HepG2 (cell line): ENCODE data around the gene GUK1. TPM values are rescaled to one million over a fixed set of nuclear protein-coding genes. Genes with fewer than 3 reads are reported as not detected.

ENCODE experiments used
- FUBP1 ChIP-seq: sonication (generic); formaldehyde crosslinking; IDR thresholded peaks from 2 replicates; pipeline ENCODE4 v1.5.1; 2020; ENCODE audit warnings: missing genetic modification reagents, mild to moderate bottlenecking, borderline replicate concordance
- HES4 ChIP-seq: sonication (generic); formaldehyde crosslinking; IDR thresholded peaks from 2 replicates; pipeline ENCODE4 v1.9.0; 2021; ENCODE audit warnings: mild to moderate bottlenecking, missing genetic modification reagents, borderline replicate concordance
- HNRNPL ChIP-seq: fragments of 200-400 bp; formaldehyde crosslinking; IDR thresholded peaks from 2 replicates; pipeline ENCODE4 v1.6.1; 2017; ENCODE audit warnings: mild to moderate bottlenecking, low read depth, low read length
- MATR3 ChIP-seq: sonication (generic); formaldehyde crosslinking; IDR thresholded peaks from 2 replicates; pipeline ENCODE4 v1.4.0; 2020; ENCODE audit warnings: missing genetic modification reagents
- ZBTB7B ChIP-seq: sonication (generic); formaldehyde crosslinking; IDR thresholded peaks from 2 replicates; pipeline ENCODE4 v1.4.0; 2020; ENCODE audit warnings: missing genetic modification reagents
- ZNF20 ChIP-seq: sonication (generic); formaldehyde crosslinking; IDR thresholded peaks from 2 replicates; pipeline ENCODE4 v1.4.0; 2020; ENCODE audit warnings: mild to moderate bottlenecking, moderate library complexity, missing genetic modification reagents
- ZNF558 ChIP-seq: sonication (generic); formaldehyde crosslinking; IDR thresholded peaks from 2 replicates; pipeline ENCODE4 v1.9.0; 2022; ENCODE audit warnings: mild to moderate bottlenecking, missing genetic modification reagents, borderline replicate concordance
- ZNF567 ChIP-seq: sonication (generic); formaldehyde crosslinking; IDR thresholded peaks from 2 replicates; pipeline ENCODE4 v1.8.1; 2023; ENCODE audit warnings: mild to moderate bottlenecking, missing genetic modification reagents, borderline replicate concordance
- ZNF644 ChIP-seq: IDR thresholded peaks from 2 replicates; pipeline ENCODE4 v1.6.1; 2016; ENCODE audit warnings: low read depth
- ZNF891 ChIP-seq: sonication (generic); formaldehyde crosslinking; IDR thresholded peaks from 2 replicates; pipeline ENCODE4 v1.5.0; 2020; ENCODE audit warnings: mild to moderate bottlenecking, missing genetic modification reagents
- polyA plus RNA-seq, 8 experiments: library from polyadenylated mRNA; depleted of rRNA in 3 of 8; stranded (reverse) in 7 of 8; unstranded in 1 of 8; fragments of >200 nt; fragmentation: Illumina TruSeq in 4 of 8; extraction: Trizol in 4 of 8; gene quantifications; 2 replicates each; pipeline versions ENCODE4 v1.2.1 to v1.2.3, GENCODE V29; 2011 to 2016; ENCODE audit warnings: low read depth in 4 of 8, missing spikeins in 1 of 8, mixed read lengths in 1 of 8; ENCODE audit not compliant: insufficient read depth in 1 of 8
- total RNA-seq, 5 experiments: library from RNA; depleted of rRNA; stranded (reverse); fragments of >200 nt; fragmentation: Illumina TruSeq; extraction: Trizol; gene quantifications; 2 replicates each; pipeline ENCODE4 v1.2.3, GENCODE V29; 2016; ENCODE audit warnings: low read depth in 1 of 5
- TF ChIP-seq, protein P1 (sequence below): sonication (generic); formaldehyde crosslinking; IDR thresholded peaks from 2 replicates; pipeline ENCODE4 v1.4.0; 2020; ENCODE audit warnings: missing genetic modification reagents
- TF ChIP-seq, protein P2 (sequence below): sonication (generic); formaldehyde crosslinking; IDR thresholded peaks from 2 replicates; pipeline ENCODE4 v1.8.0; 2022; ENCODE audit warnings: missing genetic modification reagents, mild to moderate bottlenecking, borderline replicate concordance
- TF ChIP-seq, protein P3 (sequence below): sonication (generic); formaldehyde crosslinking; IDR thresholded peaks from 2 replicates; pipeline ENCODE4 v1.8.1; 2023; ENCODE audit warnings: mild to moderate bottlenecking, missing genetic modification reagents

The GUK1 gene
- total and polyA plus RNA-seq, 2 of the 13 experiments (the other 11 are each of a cell fraction or from before 2014, with no cell fraction given): 116 to 154 TPM

GRCh38 chr1:228142155-228142691, 2.1 kb downstream of the GUK1 start (continued):
- no peak for TF ChIP-seq ZNF558 (CRISPR knock-in tag)
- TF ChIP-seq HES4 (CRISPR knock-in tag): no peak
- 0 out of 2 replicates have a peak, but pooled peaks have one; percentile 26 for TF ChIP-seq HNRNPL
- TF ChIP-seq ZNF644: no peak
- TF ChIP-seq, protein P1, sequence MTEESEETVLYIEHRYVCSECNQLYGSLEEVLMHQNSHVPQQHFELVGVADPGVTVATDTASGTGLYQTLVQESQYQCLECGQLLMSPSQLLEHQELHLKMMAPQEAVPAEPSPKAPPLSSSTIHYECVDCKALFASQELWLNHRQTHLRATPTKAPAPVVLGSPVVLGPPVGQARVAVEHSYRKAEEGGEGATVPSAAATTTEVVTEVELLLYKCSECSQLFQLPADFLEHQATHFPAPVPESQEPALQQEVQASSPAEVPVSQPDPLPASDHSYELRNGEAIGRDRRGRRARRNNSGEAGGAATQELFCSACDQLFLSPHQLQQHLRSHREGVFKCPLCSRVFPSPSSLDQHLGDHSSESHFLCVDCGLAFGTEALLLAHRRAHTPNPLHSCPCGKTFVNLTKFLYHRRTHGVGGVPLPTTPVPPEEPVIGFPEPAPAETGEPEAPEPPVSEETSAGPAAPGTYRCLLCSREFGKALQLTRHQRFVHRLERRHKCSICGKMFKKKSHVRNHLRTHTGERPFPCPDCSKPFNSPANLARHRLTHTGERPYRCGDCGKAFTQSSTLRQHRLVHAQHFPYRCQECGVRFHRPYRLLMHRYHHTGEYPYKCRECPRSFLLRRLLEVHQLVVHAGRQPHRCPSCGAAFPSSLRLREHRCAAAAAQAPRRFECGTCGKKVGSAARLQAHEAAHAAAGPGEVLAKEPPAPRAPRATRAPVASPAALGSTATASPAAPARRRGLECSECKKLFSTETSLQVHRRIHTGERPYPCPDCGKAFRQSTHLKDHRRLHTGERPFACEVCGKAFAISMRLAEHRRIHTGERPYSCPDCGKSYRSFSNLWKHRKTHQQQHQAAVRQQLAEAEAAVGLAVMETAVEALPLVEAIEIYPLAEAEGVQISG (CRISPR knock-in tag): no peak
- no peak for TF ChIP-seq FUBP1
- no peak for TF ChIP-seq ZNF20 (CRISPR knock-in tag)
- TF ChIP-seq ZNF567: 0 out of 2 replicates have a peak, but pooled peaks have one; percentile 38
- TF ChIP-seq, protein P2, sequence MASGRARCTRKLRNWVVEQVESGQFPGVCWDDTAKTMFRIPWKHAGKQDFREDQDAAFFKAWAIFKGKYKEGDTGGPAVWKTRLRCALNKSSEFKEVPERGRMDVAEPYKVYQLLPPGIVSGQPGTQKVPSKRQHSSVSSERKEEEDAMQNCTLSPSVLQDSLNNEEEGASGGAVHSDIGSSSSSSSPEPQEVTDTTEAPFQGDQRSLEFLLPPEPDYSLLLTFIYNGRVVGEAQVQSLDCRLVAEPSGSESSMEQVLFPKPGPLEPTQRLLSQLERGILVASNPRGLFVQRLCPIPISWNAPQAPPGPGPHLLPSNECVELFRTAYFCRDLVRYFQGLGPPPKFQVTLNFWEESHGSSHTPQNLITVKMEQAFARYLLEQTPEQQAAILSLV (CRISPR knock-in tag): no peak
- TF ChIP-seq MATR3 (CRISPR knock-in tag): no peak
- TF ChIP-seq ZBTB7B: no peak
- TF ChIP-seq, protein P3, sequence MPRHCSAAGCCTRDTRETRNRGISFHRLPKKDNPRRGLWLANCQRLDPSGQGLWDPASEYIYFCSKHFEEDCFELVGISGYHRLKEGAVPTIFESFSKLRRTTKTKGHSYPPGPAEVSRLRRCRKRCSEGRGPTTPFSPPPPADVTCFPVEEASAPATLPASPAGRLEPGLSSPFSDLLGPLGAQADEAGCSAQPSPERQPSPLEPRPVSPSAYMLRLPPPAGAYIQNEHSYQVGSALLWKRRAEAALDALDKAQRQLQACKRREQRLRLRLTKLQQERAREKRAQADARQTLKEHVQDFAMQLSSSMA (CRISPR knock-in tag): no peak
- TF ChIP-seq ZNF891 (CRISPR knock-in tag): no peak
